Activated CD4-positive, alpha-beta T cell treated with anti-CD3 and anti-CD28 coated beads, Interleukin-2, amount 50 U/mL, for 1 hour (primary cell): ENCODE results near the gene ASXL1.
A peak's percentile ranks its signal among the peaks of the same experiment; 100 is the strongest.

Source experiments
- DNase-seq: peaks from one replicate; pipeline ENCODE4 v3.0.0-alpha.2; 2020

The ASXL1 gene

DNA sequence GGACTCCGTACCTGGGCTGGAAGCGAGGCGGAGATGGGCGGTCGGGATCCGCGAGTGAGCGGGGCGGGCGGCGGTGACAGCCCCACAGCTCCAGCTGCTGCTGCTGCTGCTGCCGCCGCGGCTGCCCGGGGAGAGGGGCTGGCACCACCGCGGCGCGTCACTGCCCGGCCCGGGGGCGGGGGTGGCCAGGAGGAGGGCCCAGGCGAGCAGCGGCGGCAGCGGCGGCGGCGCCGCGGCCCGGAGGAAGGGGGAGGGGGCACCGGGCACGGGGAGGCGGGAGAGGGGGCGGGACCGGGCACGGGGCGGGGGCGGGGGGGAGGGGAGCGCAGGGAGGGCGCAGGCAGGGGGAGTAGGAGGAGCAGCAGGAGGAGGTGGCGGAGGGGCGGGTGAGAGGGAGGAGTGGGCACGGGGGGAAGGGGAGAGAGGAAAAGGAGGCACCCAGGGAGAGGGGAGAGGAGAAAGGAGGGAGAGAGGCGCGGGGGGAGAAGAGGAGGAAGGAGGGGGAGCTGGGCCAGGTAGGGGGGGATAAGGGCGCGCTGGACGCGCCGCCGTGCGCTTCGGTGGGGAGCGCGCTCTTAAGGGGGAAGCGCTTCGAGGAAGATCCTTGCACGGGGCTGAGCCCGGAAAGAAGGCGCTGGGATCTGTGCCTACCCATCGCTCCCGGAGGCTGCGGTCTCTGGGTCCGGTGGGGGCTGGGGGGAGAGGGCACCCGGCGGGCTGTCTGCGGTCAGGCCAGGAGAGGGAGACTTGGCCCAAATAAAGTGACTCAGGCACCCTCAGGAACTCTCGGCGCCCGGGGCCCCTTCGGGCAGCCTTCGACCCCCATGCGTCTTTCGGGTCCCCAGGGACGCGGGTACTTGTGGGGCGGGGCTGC is 125.5 kb downstream of the ASXL1 start:
- DNase-seq, result peak; percentile 66

GRCh38 chr20:32484225-32484957 is 126.3 kb downstream of the ASXL1 start:
- peak; percentile 29 for DNase-seq

DNA sequence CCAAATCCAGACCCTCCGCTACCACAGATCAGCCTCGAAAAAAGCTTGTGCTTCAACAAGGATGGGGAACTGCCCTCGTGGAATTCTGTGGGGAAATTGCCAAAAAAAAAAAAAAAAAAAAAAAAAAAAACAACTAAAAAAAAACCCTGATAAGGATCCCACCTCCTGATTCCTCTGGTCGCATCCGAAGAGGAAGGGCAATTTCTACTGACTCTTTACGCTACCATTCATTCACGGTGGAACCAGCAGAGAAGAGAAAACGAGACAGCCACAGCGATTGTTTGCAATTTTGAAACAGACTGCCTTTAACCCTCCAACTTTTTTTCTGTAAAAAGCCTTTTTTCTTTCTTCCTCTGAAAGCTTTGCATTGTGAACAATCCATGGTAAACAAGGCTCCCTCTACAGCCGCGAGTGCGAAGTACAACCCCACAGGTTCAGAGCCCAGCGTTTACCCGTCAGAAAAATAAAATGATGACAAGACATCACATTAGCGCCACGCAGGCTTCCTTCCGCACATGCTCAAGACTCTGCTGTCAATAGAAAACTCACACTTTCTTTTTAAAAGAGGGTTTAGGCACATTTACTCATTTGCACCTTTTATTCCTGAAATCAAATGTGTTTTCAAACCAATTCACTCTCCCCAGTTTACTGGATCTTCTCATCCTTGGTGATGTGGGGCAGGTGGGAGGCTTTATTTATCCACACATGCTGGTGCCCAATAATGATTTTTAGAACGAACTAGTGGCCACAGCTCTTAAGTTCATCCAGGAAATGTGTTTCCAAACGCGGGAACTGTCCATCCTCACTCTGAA is 127.0 kb downstream of the ASXL1 start:
- DNase-seq, result peak; percentile 84

DNA sequence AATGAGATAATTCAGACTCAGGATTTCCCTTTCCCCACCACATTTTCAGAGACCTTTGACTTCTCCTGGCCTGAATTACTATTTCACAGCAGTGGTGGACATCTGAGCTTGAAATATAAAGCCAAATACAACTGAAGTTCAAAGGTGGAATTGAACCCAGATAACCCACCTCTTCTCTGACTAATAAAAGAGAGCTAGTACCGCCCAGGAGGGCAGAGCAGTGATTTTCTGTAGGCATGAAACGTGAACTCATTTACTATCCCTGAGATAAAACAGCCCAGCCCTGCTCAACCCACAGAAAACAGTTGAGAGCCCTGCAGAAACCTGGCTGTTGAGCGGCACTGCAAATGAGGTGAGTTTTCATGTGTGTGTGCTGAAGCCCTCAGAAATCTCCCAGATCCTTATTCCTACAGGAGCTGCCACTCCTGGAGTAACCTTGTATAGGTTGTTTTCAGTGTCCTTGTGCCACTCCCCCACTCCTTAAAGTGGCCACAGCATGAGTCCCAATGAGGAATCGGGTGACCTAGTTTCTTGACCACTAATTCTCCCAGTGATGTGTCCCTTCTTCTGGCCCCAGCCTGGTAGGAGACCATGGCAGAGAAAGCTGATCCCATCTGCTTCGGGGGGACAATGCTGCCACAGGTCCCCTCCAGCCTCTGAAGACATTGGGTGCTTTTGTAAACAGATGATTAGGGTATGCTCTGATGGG is 127.8 kb downstream of the ASXL1 start:
- DNase-seq, result no peak

GRCh38 chr20:32487381-32487780 is 129.2 kb downstream of the ASXL1 start:
- no peak for DNase-seq

DNA sequence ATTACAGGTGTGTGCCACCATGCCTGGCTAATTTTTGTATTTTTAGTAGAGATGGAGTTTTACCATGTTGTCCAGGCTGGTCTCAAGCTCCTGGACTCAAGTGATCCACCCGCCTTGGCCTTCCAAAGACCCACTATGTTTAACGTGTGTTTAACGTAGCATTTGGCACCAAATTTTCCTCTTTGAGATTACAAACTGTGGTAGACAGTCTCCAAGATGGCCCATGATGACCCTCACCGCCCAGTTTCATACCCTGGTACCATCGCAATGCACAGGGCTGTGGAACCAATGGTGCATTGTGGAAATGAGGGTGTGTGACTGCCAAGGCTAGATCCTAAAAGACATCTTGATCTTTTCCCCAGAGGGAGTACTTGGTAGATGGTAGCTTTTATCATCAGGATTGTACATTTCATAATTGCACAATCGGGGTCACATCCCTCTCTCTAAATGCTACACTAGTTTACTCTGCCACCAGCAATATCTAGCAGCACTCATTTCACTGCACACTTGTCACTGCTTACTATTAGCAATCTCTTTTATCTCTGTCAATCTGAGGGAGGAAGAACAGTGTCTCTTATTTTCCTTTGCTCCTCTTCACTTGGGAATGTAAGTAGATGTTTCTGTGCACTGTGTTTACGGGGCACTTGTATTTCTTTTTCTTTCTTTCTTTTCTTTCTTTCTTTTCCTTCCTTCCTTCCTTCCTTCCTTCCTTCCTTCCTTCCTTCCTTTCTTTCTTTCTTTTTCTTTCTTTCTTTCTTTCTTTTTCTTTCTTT is 130.1 kb downstream of the ASXL1 start:
- DNase-seq, result no peak
